Cerebellar cortex (tissue), 1 donor: ENCODE data around the gene C1orf122.
A peak's percentile ranks its signal among the peaks of the same experiment; 100 is the strongest.
"Not testable (repeated sequence)": the region's sequence is repeated elsewhere in the genome, so short reads cannot be mapped to it uniquely, and the experiment has no call there.

Experiments
- DNase-seq: peaks from one replicate; pipeline ENCODE4 v3.0.0-alpha.2; 2015; ENCODE audit warnings: low spot score

Gene C1orf122

GRCh38 chr1:37807555-37808368 is at the start of gene C1orf122, which contains the start of gene YRDC:
C1orf122 (plus strand) TSS chr1:37807790; CDS start chr1:37808405, 615 bp downstream.
YRDC (minus strand) TSS chr1:37808208; CDS start chr1:37808180, 28 bp downstream.
- peak; percentile 92 for DNase-seq

DNA sequence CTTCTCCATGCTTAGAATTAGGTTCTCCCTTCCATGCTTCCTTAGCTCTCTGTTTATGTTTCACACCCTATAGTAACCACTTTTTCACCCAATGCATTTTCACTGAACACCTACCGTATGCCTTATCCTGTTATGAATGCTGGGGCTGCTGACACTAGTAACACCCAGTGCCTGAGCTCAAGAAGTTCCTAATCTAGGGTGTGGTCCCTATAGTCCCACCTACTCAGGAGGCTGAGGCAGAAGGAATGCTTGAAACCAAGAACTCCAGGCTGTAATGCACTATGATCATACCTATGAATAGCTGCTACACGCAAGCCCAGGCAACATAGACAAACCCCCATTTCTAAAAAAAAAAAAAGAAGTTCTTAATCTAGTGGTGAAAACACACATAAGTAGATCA is 48.1 kb upstream of the C1orf122 start:
- DNase-seq: no peak

DNA sequence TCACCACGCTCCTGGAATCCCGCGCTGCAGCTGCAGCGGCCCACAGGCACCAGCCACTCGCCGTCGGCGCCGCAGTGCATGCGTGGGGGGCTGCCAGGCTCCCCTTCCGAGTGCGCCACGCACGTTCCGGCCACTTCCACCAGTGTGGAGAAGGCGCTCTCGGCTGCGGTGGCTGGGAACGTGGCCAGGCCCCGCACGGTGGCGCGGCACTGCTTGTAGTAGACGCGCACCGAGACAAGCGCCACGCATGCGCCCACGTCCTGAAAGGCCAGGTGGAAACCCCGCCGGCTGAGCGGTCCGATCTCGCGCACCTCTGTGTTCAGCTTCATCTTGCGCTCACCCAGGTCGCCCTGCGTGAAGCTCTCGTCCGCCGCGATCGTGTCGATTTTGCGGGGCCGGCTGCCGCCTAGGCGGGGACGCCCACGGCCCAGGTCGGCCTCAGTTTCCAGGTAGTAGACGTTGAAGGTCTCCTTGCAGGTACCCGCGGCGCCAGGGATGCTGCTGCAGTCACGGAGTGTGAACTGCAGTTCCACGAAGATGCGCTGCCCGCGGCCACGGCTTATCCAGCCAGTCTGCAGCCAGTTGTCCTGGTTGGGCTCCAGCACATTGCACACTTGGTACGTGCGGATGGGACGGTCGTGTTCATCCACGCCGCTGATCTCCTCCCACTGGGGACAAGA is 46.0 kb upstream of the C1orf122 start:
- no peak for DNase-seq

DNA sequence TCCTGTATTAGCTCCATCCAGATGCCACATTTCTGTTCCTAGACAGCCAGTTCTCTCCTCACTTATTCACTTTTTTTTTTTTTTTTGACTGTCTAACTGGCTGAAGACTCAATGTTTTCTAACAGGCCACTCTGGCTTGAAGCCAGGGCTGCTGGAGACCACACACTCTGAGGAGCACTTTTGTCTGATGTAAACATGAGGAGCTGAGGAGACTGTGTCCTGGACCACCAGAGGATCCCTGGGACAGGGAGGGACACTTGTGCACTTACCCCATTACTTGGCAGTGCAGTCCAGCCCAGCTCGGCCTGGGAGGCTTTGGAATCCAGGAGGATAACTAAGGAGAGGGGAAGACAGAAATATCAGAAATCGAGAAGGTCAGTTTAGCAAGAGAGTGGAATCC is 45.1 kb upstream of the C1orf122 start:
- DNase-seq: no peak

GRCh38 chr1:37763791-37764413 is 43.7 kb upstream of the C1orf122 start:
- DNase-seq: no peak

DNA sequence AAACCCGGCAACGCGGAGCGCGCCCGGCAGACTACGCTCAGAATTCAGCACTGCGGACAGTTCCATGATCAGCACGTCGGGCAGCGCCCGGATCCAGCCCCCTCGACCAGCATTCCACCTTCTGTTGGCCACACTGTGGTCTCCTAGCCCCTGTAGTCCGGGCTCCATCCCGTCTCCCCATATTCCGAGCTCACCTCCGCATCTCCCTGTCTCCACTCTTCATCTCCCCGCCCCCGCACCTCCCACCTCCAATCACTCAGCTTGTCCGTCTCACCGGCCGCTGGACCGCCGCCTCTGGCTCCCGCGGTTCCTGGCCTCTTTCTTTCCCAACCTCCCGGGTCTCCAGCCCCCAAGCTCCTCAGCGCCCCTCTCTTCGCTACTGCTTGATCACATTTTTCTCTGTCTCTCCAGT is 43.2 kb upstream of the C1orf122 start:
- peak; percentile 8 for DNase-seq

DNA sequence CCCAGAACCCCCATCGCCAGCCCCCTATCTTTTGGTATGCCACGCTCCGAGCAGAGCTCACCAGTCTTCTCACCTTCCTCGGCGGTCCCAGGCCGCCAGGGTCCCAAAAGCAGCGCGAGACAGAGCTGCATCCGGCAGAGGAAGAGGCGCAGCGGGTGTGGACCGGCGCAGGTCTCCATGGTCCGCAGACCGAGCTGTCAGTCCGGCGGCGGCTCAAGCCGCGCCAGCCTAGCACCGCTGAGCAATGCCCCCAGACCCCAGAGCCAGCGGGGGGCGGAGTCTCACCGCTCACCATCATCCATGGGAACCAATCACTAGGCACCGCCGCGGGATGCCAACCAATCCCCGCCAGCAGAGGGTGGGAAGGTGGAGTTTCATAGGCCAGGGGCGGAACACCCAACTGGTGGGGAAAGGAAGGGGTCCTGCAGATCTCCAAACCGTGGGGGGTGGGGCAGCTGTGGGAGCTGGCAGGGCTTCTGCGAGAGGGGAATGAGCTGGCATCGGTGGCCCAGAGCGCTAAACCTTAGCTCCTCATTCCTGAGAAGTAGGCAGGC is 42.6 kb upstream of the C1orf122 start, which contains the start of gene EPHA10:
TSS of gene EPHA10 (minus strand) at position 233 of the 554 bp plus-strand sequence. CDS start at position 179, 54 bp downstream.
- peak; percentile 8 for DNase-seq

GRCh38 chr1:37765916-37766664 is 41.5 kb upstream of the C1orf122 start:
- DNase-seq: peak; percentile 20

DNA sequence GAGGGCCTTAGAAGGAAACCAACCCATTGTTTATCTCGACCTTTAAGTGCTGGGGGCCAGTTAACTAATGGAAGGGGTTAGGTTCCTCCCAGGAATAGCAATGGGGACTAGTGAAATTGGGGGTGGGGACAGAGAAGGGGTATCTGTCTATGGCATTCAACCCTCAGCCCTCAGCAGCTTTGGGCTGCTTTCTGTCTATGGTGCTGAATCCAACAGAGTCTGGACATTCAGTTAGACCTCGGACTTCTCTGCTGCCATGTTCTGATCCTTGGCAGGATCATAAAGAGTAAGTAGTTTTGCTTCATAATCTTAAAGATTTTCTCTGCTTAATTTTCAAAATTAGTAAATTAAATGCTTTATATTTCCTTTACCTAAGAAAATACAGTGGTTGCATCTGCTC is 40.1 kb upstream of the C1orf122 start:
- DNase-seq: no peak

GRCh38 chr1:37771440-37771839 is 36.1 kb upstream of the C1orf122 start:
- DNase-seq: not testable (repeated sequence)

GRCh38 chr1:37776946-37777516 is 30.6 kb upstream of the C1orf122 start:
- DNase-seq: no peak

DNA sequence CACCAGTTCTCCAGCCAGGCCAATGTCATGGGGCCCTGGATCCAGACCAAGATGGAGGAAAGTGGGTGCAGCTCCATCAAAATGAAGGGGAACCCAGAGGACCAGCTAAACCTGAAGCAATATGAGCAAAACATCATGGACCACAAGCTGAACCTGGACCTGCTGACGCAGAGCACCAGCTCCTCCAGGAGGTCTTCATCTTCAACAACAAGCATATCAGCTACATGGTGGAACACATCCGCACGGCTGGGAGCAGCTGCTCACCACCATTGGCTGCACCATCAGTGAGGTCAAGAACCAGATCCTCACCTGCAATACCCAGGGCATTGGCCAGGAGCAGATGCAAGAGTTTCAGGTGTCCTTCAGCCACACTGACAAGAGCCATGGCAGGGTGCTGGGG is 28.9 kb upstream of the C1orf122 start:
- DNase-seq: no peak

- no peak for DNase-seq
These were observed 25.1 kb upstream of the C1orf122 start for GRCh38 chr1:37782491-37782890.

DNA sequence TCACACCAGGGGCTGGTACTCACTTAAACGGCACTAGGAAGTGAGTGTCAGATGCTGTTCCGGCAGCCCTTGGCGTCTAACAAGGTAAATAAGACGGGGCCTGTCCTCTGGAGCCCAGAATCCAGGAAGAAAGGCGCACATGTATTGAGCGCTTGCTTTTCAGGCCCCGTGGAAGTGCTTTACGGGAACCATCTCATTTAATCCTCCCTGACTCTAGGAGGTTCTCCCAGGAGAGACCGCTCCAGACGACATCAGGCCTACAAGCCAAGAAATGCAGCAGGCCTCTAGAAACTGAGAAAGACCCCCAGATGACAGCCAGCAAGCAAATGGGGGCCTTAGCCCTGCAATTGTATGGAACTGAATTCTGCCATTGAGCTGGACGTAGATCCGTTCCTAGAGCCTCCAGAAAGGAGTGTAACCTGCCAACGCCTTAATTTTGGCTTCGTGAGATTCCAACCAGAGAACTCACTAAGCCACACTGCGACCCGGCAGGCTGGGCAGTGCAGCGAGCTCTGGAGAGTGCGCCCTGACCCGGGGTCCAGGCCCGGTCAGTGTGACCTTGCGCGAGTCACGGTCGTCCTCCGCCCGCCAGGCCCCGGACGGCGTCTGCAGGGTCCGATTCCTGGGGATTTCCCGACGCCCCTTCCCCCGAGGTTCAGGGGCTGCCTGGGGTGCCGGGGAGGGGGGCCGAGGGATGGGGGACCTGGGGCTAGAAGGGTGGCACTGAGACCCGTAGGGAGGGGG is 14.5 kb upstream of the C1orf122 start:
- DNase-seq: no peak

- peak; percentile 57 for DNase-seq
These were observed 13.7 kb upstream of the C1orf122 start, which contains the start of gene MANEAL for GRCh38 chr1:37793773-37794371. MANEAL (plus strand) TSS chr1:37793847; CDS start chr1:37794183, 336 bp downstream.

- DNase-seq: peak; percentile 32
These were observed 12.9 kb upstream of the C1orf122 start for GRCh38 chr1:37794372-37795339.

GRCh38 chr1:37795340-37796125 is 12.1 kb upstream of the C1orf122 start:
- DNase-seq: no peak
